ENCODE data around the gene SPC25. TPM values are rescaled to one million over a fixed set of nuclear protein-coding genes. Genes with fewer than 3 reads are reported as not detected.

The SPC25 gene
- total and polyA plus RNA-seq, 2 of the 13 experiments (the other 11 are each of a cell fraction or from before 2014, with no cell fraction given), result 11.3 to 26.5 TPM

DNA sequence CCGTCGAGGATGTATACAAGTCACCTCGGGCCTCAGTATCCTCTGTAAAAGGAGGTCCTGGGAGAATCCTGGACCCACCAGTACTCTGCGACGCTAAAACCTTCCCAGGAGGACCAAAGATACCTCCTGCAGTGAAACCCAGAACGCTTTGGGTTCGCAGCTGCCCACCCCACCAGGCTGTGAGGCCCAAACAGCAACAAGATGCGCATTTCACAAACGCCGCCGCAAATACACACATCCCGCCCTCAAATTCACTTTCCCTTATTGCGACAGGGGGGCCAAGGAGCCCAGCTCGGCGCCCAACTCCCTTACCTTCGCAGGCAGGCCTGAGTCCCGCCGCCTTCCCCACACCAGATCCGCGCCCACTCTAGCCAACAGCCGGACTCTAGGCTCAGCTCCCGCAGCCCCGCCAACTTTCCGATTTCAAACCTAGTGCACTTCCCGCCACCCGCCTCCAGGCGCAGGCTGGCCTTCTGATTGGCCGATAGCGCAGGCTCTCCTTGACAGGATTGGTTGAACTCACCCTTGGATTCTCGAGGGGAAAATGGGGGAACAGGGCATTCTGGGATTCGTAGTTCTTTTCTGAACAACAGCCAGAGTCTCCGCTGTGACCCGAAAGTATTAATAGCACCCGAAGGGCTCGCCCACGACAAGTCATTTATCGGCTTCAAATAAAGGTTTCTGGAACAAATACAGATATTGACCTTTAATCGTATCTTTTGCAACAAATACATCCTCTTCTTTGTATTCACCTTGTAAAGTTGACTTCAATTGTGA is at the start of gene SPC25 (continued):
- TF ChIP-seq FOSL2 (CRISPR knock-in tag; IDR thresholded peaks at IDR 0.05), result peak; percentile 31
- TF ChIP-seq, protein P1, sequence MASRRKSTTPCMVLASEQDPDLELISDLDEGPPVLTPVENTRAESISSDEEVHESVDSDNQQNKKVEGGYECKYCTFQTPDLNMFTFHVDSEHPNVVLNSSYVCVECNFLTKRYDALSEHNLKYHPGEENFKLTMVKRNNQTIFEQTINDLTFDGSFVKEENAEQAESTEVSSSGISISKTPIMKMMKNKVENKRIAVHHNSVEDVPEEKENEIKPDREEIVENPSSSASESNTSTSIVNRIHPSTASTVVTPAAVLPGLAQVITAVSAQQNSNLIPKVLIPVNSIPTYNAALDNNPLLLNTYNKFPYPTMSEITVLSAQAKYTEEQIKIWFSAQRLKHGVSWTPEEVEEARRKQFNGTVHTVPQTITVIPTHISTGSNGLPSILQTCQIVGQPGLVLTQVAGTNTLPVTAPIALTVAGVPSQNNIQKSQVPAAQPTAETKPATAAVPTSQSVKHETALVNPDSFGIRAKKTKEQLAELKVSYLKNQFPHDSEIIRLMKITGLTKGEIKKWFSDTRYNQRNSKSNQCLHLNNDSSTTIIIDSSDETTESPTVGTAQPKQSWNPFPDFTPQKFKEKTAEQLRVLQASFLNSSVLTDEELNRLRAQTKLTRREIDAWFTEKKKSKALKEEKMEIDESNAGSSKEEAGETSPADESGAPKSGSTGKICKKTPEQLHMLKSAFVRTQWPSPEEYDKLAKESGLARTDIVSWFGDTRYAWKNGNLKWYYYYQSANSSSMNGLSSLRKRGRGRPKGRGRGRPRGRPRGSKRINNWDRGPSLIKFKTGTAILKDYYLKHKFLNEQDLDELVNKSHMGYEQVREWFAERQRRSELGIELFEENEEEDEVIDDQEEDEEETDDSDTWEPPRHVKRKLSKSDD (CRISPR knock-in tag; IDR thresholded peaks at IDR 0.05; ENCODE audit: low read depth), result no peak
- TF ChIP-seq CBX5 (CRISPR knock-in tag; IDR thresholded peaks at IDR 0.05; ENCODE audit: borderline replicate concordance), result no peak; the same call in 1 of the 2 replicates
- peak; percentile 86; the same call in 1 of the 2 replicates for TF ChIP-seq ZNF83 (CRISPR knock-in tag; IDR thresholded peaks at IDR 0.05; ENCODE audit: borderline replicate concordance)
- TF ChIP-seq DNMT1 (CRISPR knock-in tag; IDR thresholded peaks at IDR 0.05), result no peak
- TF ChIP-seq CHCHD3 (CRISPR knock-in tag; IDR thresholded peaks at IDR 0.05), result no peak
- TF ChIP-seq ZNF616 (CRISPR knock-in tag; IDR thresholded peaks at IDR 0.05; ENCODE audit: low read depth), result no peak
- no peak for TF ChIP-seq KAT2B (IDR thresholded peaks at IDR 0.05; ENCODE audit: borderline replicate concordance, low read depth, low read length)
- TF ChIP-seq, protein P2, sequence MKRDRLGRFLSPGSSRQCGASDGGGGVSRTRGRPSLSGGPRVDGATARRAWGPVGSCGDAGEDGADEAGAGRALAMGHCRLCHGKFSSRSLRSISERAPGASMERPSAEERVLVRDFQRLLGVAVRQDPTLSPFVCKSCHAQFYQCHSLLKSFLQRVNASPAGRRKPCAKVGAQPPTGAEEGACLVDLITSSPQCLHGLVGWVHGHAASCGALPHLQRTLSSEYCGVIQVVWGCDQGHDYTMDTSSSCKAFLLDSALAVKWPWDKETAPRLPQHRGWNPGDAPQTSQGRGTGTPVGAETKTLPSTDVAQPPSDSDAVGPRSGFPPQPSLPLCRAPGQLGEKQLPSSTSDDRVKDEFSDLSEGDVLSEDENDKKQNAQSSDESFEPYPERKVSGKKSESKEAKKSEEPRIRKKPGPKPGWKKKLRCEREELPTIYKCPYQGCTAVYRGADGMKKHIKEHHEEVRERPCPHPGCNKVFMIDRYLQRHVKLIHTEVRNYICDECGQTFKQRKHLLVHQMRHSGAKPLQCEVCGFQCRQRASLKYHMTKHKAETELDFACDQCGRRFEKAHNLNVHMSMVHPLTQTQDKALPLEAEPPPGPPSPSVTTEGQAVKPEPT (CRISPR knock-in tag; IDR thresholded peaks at IDR 0.05; ENCODE audit: low read depth), result no peak
- TF ChIP-seq DPF2 (CRISPR knock-in tag; IDR thresholded peaks at IDR 0.05; ENCODE audit: borderline replicate concordance, low read depth), result no peak
- no peak for TF ChIP-seq ZNF772 (CRISPR knock-in tag; IDR thresholded peaks at IDR 0.05)
- TF ChIP-seq, protein P3, sequence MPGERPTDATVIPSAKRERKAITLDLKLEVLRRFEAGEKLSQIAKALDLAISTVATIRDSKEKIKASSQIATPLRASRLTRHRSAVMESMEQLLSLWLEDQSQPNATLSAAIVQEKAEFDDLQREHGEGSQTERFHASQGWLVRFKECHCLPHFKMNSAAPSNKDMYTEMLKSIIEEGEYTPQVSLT (CRISPR knock-in tag; IDR thresholded peaks at IDR 0.05; ENCODE audit: borderline replicate concordance, low read depth), result no peak
- TF ChIP-seq, protein P4, sequence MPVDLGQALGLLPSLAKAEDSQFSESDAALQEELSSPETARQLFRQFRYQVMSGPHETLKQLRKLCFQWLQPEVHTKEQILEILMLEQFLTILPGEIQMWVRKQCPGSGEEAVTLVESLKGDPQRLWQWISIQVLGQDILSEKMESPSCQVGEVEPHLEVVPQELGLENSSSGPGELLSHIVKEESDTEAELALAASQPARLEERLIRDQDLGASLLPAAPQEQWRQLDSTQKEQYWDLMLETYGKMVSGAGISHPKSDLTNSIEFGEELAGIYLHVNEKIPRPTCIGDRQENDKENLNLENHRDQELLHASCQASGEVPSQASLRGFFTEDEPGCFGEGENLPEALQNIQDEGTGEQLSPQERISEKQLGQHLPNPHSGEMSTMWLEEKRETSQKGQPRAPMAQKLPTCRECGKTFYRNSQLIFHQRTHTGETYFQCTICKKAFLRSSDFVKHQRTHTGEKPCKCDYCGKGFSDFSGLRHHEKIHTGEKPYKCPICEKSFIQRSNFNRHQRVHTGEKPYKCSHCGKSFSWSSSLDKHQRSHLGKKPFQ (CRISPR knock-in tag; IDR thresholded peaks at IDR 0.05; ENCODE audit: insufficient replicate concordance), result no peak
- no peak for TF ChIP-seq ATAD3A (CRISPR knock-in tag; IDR thresholded peaks at IDR 0.05)
- TF ChIP-seq TGIF2 (CRISPR knock-in tag; IDR thresholded peaks at IDR 0.05), result peak; percentile 63; the same call in 1 of the 2 replicates
- TF ChIP-seq, protein P5, sequence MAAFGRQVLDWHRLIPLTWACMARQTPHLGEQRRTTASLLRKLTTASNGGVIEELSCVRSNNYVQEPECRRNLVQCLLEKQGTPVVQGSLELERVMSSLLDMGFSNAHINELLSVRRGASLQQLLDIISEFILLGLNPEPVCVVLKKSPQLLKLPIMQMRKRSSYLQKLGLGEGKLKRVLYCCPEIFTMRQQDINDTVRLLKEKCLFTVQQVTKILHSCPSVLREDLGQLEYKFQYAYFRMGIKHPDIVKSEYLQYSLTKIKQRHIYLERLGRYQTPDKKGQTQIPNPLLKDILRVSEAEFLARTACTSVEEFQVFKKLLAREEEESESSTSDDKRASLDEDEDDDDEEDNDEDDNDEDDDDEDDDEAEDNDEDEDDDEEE (CRISPR knock-in tag; IDR thresholded peaks at IDR 0.05), result no peak
- peak; percentile 93 for TF ChIP-seq SP2 (CRISPR knock-in tag; IDR thresholded peaks at IDR 0.05)
- TF ChIP-seq GATAD1 (CRISPR knock-in tag; IDR thresholded peaks at IDR 0.05), result peak; percentile 98
- TF ChIP-seq, protein P6, sequence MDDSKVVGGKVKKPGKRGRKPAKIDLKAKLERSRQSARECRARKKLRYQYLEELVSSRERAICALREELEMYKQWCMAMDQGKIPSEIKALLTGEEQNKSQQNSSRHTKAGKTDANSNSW (CRISPR knock-in tag; IDR thresholded peaks at IDR 0.05; ENCODE audit: borderline replicate concordance), result no peak
- TF ChIP-seq ZNF224 (CRISPR knock-in tag; IDR thresholded peaks at IDR 0.05), result no peak

Data from HepG2 (cell line).